Erythroblast (primary cell): ENCODE measurements around the gene PIGR.

ENCODE experiments used
- GATA1 ChIP-seq: IDR thresholded peaks from 2 replicates; pipeline ENCODE4 v1.6.1; 2011; ENCODE audit warnings: low read depth, mild to moderate bottlenecking, control low read depth, low read length, moderate library complexity
- POLR2A ChIP-seq: IDR thresholded peaks from 2 replicates; pipeline ENCODE4 v1.6.1; 2011; ENCODE audit warnings: mild to moderate bottlenecking, low read length

GRCh38 chr1:206955476-206956451 is 9.5 kb upstream of the PIGR start:
- TF ChIP-seq POLR2A (no peak), GATA1 (no peak)
